AG09319 (cell line): ENCODE data around the gene HIVEP2.

Source experiments
- DNase-seq: peaks from one replicate; pipeline ENCODE4 v3.0.0-alpha.2; 2010; ENCODE audit warnings: low read depth; ENCODE audit errors: extremely low read depth
- TF ChIP-seq, protein P1 (sequence below): IDR thresholded peaks from 2 replicates; pipeline ENCODE4 v1.5.1; 2011; ENCODE audit warnings: low read depth, mild to moderate bottlenecking, inconsistent platforms, low read length, moderate library complexity

HIVEP2 gene

DNA sequence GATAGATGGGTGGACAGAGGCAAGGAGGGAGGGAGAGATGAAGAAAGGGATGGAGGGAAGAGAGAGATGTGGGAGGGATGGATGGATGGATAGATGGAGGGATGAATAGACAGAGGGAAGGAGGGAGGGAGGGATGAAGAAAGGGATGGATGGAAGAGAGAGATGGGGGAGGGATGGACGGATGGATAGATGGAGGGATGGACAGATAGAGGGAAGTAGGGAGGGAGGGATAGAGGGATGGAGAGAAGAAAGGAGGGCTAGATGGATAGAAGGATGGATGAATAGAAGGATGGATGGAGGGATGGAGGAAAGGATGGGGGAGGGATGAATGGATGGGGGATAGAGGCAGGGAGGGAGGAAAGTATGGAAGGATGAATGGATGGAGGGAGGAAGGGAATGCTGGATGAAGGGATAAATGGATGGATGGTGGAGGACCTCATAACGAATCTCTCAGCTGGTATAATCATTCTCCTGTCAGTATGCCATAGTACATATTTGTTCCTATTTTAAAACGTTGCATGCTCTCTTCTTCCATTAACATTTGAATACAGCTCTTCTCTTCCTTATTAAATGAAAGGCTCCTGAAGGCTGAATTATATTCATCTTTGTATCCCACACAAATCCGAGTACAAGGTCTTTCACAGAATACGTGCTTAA lies 136.4 kb downstream of the HIVEP2 start:
- DNase-seq: no peak
- TF ChIP-seq, protein P1, sequence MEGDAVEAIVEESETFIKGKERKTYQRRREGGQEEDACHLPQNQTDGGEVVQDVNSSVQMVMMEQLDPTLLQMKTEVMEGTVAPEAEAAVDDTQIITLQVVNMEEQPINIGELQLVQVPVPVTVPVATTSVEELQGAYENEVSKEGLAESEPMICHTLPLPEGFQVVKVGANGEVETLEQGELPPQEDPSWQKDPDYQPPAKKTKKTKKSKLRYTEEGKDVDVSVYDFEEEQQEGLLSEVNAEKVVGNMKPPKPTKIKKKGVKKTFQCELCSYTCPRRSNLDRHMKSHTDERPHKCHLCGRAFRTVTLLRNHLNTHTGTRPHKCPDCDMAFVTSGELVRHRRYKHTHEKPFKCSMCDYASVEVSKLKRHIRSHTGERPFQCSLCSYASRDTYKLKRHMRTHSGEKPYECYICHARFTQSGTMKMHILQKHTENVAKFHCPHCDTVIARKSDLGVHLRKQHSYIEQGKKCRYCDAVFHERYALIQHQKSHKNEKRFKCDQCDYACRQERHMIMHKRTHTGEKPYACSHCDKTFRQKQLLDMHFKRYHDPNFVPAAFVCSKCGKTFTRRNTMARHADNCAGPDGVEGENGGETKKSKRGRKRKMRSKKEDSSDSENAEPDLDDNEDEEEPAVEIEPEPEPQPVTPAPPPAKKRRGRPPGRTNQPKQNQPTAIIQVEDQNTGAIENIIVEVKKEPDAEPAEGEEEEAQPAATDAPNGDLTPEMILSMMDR: no peak

DNA sequence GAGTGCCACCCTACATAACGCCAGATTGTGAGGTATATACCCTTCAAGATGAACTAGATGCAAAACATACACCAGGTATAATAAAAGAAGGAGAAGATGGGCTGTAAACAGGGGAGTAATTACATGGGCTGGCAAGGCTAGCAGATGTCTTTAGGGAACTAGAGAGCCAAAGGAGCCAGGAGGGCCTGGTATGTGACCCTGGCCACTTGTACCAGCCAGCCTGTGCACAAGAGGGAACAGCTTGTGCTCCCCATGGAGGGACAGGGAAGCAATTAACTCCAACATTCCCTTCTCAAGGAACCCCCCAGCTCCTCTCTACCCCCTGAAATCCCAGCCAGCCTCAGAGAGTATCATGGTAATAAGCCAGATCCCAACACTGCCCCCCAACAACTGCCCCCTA lies 139.9 kb downstream of the HIVEP2 start:
- TF ChIP-seq, protein P1: no peak
- DNase-seq: no peak

DNA sequence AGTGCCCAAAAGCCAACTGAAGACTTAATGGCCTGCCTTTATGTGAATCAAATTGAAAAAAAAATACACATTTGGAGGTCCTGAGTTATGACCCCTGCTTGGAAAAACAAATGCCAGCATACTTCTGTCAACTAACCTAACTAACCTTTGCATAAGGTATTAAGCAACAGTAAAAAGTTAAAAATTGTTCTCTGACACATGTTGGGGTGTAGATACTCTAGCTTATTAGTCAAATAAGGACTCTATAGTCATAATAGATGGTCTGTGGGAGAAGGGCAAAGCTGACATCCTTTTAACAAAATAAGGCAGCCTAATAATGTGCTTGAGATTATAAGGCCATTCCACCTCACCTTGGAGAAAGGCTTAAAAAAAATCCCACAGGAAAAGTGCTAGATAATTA lies 140.5 kb downstream of the HIVEP2 start:
- DNase-seq: no peak
- TF ChIP-seq, protein P1: no peak

DNA sequence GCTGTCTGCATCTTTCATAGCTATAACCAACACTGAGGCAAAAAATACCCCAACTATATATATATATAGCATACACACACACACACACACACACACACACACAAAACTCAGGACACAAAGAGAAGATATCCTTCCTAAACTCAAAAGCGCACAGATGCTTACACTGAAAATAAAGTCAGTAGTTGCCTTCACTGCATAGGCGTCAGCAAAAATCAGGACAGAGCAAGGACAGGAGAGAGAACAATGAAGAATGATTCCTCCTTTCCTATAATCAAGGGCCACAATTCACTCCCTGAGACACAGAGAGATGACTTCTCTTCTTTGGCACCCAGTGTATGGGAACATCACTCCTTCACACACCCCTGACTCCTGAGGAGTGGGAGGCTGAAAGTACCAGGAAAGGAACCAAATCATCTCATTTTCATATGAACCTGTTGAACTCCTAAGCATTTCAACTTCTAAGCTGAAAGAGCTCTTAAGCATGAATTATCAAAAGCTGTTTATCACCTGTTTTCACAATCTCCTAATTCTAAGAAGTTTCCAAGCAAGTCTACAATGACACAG lies 141.4 kb downstream of the HIVEP2 start:
- TF ChIP-seq, protein P1: no peak
- no peak for DNase-seq

DNA sequence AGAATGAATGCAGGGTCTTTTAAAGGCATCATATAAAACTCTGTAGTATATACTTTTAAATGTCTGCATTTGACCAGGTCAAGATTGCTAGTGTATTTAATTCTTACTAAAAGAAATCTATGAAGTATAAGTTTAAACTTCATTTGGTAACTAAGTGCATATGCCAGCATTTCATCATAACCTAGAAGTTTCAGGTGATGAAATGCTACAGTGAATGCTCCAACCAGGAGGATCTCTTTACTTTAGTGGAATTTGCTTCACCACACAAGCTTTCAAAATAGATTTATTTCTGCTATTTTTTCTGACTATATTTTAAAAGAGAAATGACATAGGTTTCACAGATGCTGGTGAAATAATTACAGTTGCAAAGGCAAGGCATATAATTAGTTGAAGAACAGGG lies 141.9 kb downstream of the HIVEP2 start:
- TF ChIP-seq, protein P1: no peak

DNA sequence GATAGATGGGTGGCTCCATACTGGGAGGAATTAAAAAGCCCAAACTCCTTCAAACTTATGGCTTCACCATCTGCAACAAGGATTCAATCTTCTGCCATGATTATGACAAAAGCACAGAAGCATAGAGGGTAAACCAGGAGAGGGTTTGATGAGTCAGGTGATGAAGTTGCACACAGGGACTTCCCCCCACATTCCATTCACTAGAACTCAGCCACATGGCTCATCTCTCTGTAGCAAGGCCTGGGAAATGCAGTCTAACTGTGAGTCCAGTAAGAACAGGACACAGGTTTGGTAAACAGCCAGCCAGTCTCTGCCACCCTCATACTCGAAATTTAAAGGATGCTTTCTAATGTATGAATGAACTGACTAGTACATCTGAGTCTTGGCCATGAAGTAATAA lies 142.9 kb downstream of the HIVEP2 start:
- TF ChIP-seq, protein P1: no peak
- peak; percentile 70 for DNase-seq

More for the DNA sequence above, 141.9 kb downstream of the HIVEP2 start:
- no peak for DNase-seq

DNA sequence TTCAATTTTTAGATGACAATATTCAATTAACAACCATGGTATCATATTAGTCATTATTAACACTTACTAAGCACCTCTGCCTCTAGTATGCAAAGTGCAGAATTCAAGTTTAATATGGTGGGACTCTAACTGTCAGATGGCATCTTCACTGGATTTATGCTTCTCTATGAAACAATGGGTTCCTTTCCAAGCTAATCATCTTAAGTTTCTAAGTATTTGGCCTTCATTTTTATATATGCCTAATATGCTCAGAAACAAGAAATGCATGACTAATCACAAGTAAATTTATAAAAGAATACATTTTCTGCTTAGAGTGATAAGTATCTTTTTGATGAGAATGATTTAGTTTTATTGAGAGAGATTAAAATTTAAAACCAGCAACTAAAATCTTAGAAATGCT lies 144.7 kb downstream of the HIVEP2 start:
- DNase-seq: no peak
- TF ChIP-seq, protein P1: no peak
